ENCODE results near the gene STK16. TPM values are rescaled to one million over a fixed set of nuclear protein-coding genes. Genes with fewer than 3 reads are reported as not detected.

The STK16 gene
- total and polyA plus RNA-seq, 2 of the 13 experiments (the other 11 are each of a cell fraction or from before 2014, with no cell fraction given), result 28.0 to 50.9 TPM

GRCh38 chr2:219245148-219245898, at the start of gene STK16, which contains the start of gene GLB1L (continued):
- TF ChIP-seq TFDP2 (CRISPR knock-in tag; IDR thresholded peaks at IDR 0.05) (peak; percentile 65), ZNF629 (CRISPR knock-in tag; conservative IDR thresholded peaks at IDR 0.05) (0 out of 2 replicates have a peak, but pooled peaks have one; percentile 25), ZEB1 (IDR thresholded peaks at IDR 0.05; ENCODE audit: insufficient replicate concordance, low read depth) (peak; percentile 71), KLF16 (CRISPR knock-in tag; IDR thresholded peaks at IDR 0.05) (peak in 1 of 2 experiments; percentile 98; a peak in 3 of 4 replicates), ATRX (CRISPR knock-in tag; IDR thresholded peaks at IDR 0.05; ENCODE audit: borderline replicate concordance) (no peak), ZFX (CRISPR knock-in tag; IDR thresholded peaks at IDR 0.05; ENCODE audit: low read depth) (peak; percentile 100), CHCHD3 (CRISPR knock-in tag; IDR thresholded peaks at IDR 0.05) (peak; percentile 93; the same call in 1 of the 2 replicates), ZNF652 (CRISPR knock-in tag; IDR thresholded peaks at IDR 0.05; ENCODE audit: borderline replicate concordance, low read depth) (no peak), ZNF614 (CRISPR knock-in tag; IDR thresholded peaks at IDR 0.05; ENCODE audit: borderline replicate concordance) (no peak; the same call in 1 of the 2 replicates), ZBTB7B (CRISPR knock-in tag; IDR thresholded peaks at IDR 0.05) (peak; percentile 55; the same call in 1 of the 2 replicates), JARID2 (CRISPR knock-in tag; IDR thresholded peaks at IDR 0.05; ENCODE audit: insufficient replicate concordance) (no peak), SNAPC2 (CRISPR knock-in tag; IDR thresholded peaks at IDR 0.05) (no peak), ZNF205 (CRISPR knock-in tag; IDR thresholded peaks at IDR 0.05) (peak; percentile 75), MED13 (CRISPR knock-in tag; IDR thresholded peaks at IDR 0.05) (peak; percentile 77; the same call in 1 of the 2 replicates), MIER2 (CRISPR knock-in tag; IDR thresholded peaks at IDR 0.05) (peak; percentile 76), ZNF761 (CRISPR knock-in tag; conservative IDR thresholded peaks at IDR 0.05) (peak; percentile 60; the same call in 1 of the 2 replicates), NR2F6 (IDR thresholded peaks at IDR 0.05) (peak; percentile 55; the same call in 1 of the 2 replicates), NR2F6 (CRISPR knock-in tag; IDR thresholded peaks at IDR 0.05) (peak; percentile 44; the same call in 1 of the 2 replicates), ZNF350 (CRISPR knock-in tag; IDR thresholded peaks at IDR 0.05; ENCODE audit: borderline replicate concordance, low read depth) (peak; percentile 97), PATZ1 (CRISPR knock-in tag; IDR thresholded peaks at IDR 0.05) (peak; percentile 82), ZNF253 (CRISPR knock-in tag; IDR thresholded peaks at IDR 0.05; ENCODE audit: borderline replicate concordance) (no peak), MEIS1 (CRISPR knock-in tag; IDR thresholded peaks at IDR 0.05; ENCODE audit: borderline replicate concordance) (peak; percentile 93), NFRKB (IDR thresholded peaks at IDR 0.05) (no peak)
- TF ChIP-seq, protein P1, sequence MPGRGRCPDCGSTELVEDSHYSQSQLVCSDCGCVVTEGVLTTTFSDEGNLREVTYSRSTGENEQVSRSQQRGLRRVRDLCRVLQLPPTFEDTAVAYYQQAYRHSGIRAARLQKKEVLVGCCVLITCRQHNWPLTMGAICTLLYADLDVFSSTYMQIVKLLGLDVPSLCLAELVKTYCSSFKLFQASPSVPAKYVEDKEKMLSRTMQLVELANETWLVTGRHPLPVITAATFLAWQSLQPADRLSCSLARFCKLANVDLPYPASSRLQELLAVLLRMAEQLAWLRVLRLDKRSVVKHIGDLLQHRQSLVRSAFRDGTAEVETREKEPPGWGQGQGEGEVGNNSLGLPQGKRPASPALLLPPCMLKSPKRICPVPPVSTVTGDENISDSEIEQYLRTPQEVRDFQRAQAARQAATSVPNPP (CRISPR knock-in tag; IDR thresholded peaks at IDR 0.05), result no peak
- TF ChIP-seq, protein P2, sequence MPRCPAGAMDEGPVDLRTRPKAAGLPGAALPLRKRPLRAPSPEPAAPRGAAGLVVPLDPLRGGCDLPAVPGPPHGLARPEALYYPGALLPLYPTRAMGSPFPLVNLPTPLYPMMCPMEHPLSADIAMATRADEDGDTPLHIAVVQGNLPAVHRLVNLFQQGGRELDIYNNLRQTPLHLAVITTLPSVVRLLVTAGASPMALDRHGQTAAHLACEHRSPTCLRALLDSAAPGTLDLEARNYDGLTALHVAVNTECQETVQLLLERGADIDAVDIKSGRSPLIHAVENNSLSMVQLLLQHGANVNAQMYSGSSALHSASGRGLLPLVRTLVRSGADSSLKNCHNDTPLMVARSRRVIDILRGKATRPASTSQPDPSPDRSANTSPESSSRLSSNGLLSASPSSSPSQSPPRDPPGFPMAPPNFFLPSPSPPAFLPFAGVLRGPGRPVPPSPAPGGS (CRISPR knock-in tag; IDR thresholded peaks at IDR 0.05), result peak; percentile 99
